Endothelial cell of umbilical vein (primary cell): ENCODE data around the gene ATP5PB. TPM values are rescaled to one million over a fixed set of nuclear protein-coding genes. Genes with fewer than 3 reads are reported as not detected.

Source experiments
- BruUV-seq: library from RNA; stranded (reverse); fragments of 400-500 nt; replicated peaks from 2 replicates; lab custom pipeline; 2021; lab: Mats Ljungman, UMichigan
- CTCF ChIA-PET: fragments of 300-600, 350-600 bp; sonication (Branson Sonifier 250); formaldehyde crosslinking; loops from one replicate; lab custom pipeline; 2021; ENCODE audit warnings: antibody characterized with exemption, inconsistent platforms; lab: Charles Lee
- POLR2A ChIA-PET: fragments of 300-600, 350-600 bp; sonication (Branson Sonifier 250); formaldehyde crosslinking; loops from one replicate; lab custom pipeline; 2021; ENCODE audit warnings: antibody characterized with exemption, inconsistent platforms; lab: Charles Lee
- DNase-seq: peaks from one replicate; pipeline ENCODE4 v3.0.0-alpha.2; 2011; ENCODE audit warnings: low read depth, low spot score
- FAIRE-seq: peaks from 2 replicates; lab custom pipeline; 2011; peaks lifted over from hg19 to GRCh38; lab: Jason Lieb, UNC
- H2AFZ ChIP-seq: 2 replicates; pipeline ENCODE4 v1.6.0; 2012; ENCODE audit warnings: low read depth, low read length, control low read depth, inconsistent platforms
- H3K27ac ChIP-seq: 2 replicates; pipeline ENCODE4 v1.5.1; 2011; ENCODE audit warnings: low read depth, mild to moderate bottlenecking, control low read depth, low read length, moderate library complexity; ENCODE audit not compliant: insufficient read depth
- H3K27me3 ChIP-seq, 2 experiments: 2 replicates each; pipeline versions ENCODE4 v1.6.0 to v1.6.1; 2011; ENCODE audit warnings: low read length in 2 of 2, mixed read lengths in 1 of 2; ENCODE audit not compliant: control insufficient read depth in 2 of 2, insufficient read depth in 2 of 2
- H3K36me3 ChIP-seq, 2 experiments: 2 replicates in 1 of 2; 3 replicates in 1 of 2; pipeline ENCODE4 v1.5.1; 2011; ENCODE audit warnings: low read length in 2 of 2, mild to moderate bottlenecking in 1 of 2, moderate library complexity in 1 of 2; ENCODE audit not compliant: control insufficient read depth in 2 of 2, insufficient read depth in 2 of 2; ENCODE audit errors: extremely low read depth in 1 of 2
- H3K4me1 ChIP-seq: 3 replicates; pipeline ENCODE4 v1.5.1; 2011; ENCODE audit warnings: mild to moderate bottlenecking, low read length; ENCODE audit not compliant: control insufficient read depth, insufficient read depth; ENCODE audit errors: extremely low read depth
- H3K4me2 ChIP-seq: 2 replicates; pipeline ENCODE4 v1.6.1; 2011; ENCODE audit warnings: low read length, control low read depth, mixed read lengths; ENCODE audit not compliant: insufficient read depth
- H3K4me3 ChIP-seq, 3 experiments: fragments of 200-600 bp in 1 of 3; sonication (generic), shearing (Covaris generic) in 1 of 3; replicated peaks in 1 of 3; 2 replicates each; pipeline ENCODE4 v1.5.1; 2011 to 2016; ENCODE audit warnings: control low read depth in 3 of 3, low read length in 3 of 3, mild to moderate bottlenecking in 2 of 3, inconsistent platforms in 1 of 3, low read depth in 1 of 3, moderate library complexity in 1 of 3; ENCODE audit not compliant: insufficient read depth in 1 of 3
- H3K79me2 ChIP-seq: 2 replicates; pipeline ENCODE4 v1.6.0; 2012; ENCODE audit warnings: low read length, inconsistent platforms; ENCODE audit not compliant: control insufficient read depth, insufficient read depth
- H3K9ac ChIP-seq: replicated peaks from 2 replicates; pipeline ENCODE3; 2011; ENCODE audit warnings: low read length, control low read depth; ENCODE audit not compliant: insufficient read depth; ENCODE audit errors: extremely low read depth
- H3K9me1 ChIP-seq: replicated peaks from 3 replicates; pipeline ENCODE4 v1.6.0; 2011; ENCODE audit warnings: mild to moderate bottlenecking, low read length; ENCODE audit not compliant: control insufficient read depth, insufficient read depth; ENCODE audit errors: extremely low read depth
- H3K9me3 ChIP-seq: replicated peaks from 2 replicates; pipeline ENCODE4 v1.5.1; 2012; ENCODE audit warnings: low read length, inconsistent platforms; ENCODE audit not compliant: control insufficient read depth, insufficient read depth
- H4K20me1 ChIP-seq: replicated peaks from 2 replicates; pipeline ENCODE3; 2011; ENCODE audit warnings: mild to moderate bottlenecking, low read length; ENCODE audit not compliant: control insufficient read depth, insufficient read depth; ENCODE audit errors: extremely low read depth
- CTCF ChIP-seq, 2 donors: IDR thresholded peaks; 1 replicate in 1 of 2; 2 replicates in 1 of 2; pipeline ENCODE4 v1.5.1; 2011; ENCODE audit warnings: low read length in 2 of 2, mild to moderate bottlenecking in 2 of 2, moderate library complexity in 2 of 2, control low read depth in 1 of 2, inconsistent platforms in 1 of 2, low read depth in 1 of 2; ENCODE audit not compliant: insufficient read depth in 1 of 2; ENCODE audit errors: extremely low read depth in 1 of 2
- EZH2 ChIP-seq: IDR thresholded peaks from 2 replicates; pipeline ENCODE4 v1.6.1; 2012; ENCODE audit warnings: borderline replicate concordance, low read depth, mild to moderate bottlenecking, moderate library complexity, low read length, inconsistent platforms; ENCODE audit not compliant: severe bottlenecking
- FOS ChIP-seq: IDR thresholded peaks from 2 replicates; pipeline ENCODE4 v1.6.1; 2011; ENCODE audit warnings: mild to moderate bottlenecking, low read length, moderate library complexity, borderline replicate concordance; ENCODE audit not compliant: insufficient read depth
- GATA2 ChIP-seq: IDR thresholded peaks from 2 replicates; pipeline ENCODE4 v1.7.0; 2011; ENCODE audit warnings: low read depth, mild to moderate bottlenecking, moderate library complexity, mixed read lengths, low read length; ENCODE audit not compliant: insufficient read length, insufficient read depth
- JUN ChIP-seq: IDR thresholded peaks from 2 replicates; pipeline ENCODE4 v1.6.1; 2011; ENCODE audit warnings: borderline replicate concordance, low read depth; ENCODE audit not compliant: insufficient read length, insufficient read depth
- MAX ChIP-seq: IDR thresholded peaks from 2 replicates; pipeline ENCODE4 v1.6.1; 2011; ENCODE audit not compliant: insufficient read depth, insufficient read length
- MYC ChIP-seq: IDR thresholded peaks from one replicate; pipeline ENCODE4 v1.6.1; 2011; ENCODE audit warnings: mild to moderate bottlenecking, low read depth, low read length
- POLR2A ChIP-seq: IDR thresholded peaks from 2 replicates; pipeline ENCODE4 v1.6.1; 2012; ENCODE audit warnings: low read depth, mild to moderate bottlenecking, control low read depth, low read length
- POLR2AphosphoS5 ChIP-seq: IDR thresholded peaks from 2 replicates; pipeline ENCODE4 v1.6.1; 2012; ENCODE audit warnings: low read depth, mild to moderate bottlenecking, control low read depth, low read length, moderate library complexity; ENCODE audit not compliant: insufficient read depth
- dilution Hi-C: fragments of 300-500 bp; cut with MboI; formaldehyde crosslinking; loops from one replicate; pipeline ENCODE4 v1.15.0; 2019; ENCODE audit warnings: low sequenced_read_pairs; ENCODE audit not compliant: extremely low pct_ligation_motif_present
- intact Hi-C: fragments of 100-400 bp; cut with micrococcal nuclease; formaldehyde crosslinking; loops from one replicate; pipeline ENCODE4 v1.10.0; 2022
- polyA plus RNA-seq, 4 experiments: library from polyadenylated mRNA; depleted of rRNA in 3 of 4; stranded (reverse) in 3 of 4; unstranded in 1 of 4; fragments of >200 nt; gene quantifications; 2 replicates each; pipeline versions ENCODE4 v1.2.1 to v1.2.3, GENCODE V29; 2011 to 2012; ENCODE audit warnings: missing spikeins in 1 of 4
- total RNA-seq: library from RNA; stranded (reverse); gene quantifications from 2 replicates; pipeline ENCODE4 v1.2.3, GENCODE V29; 2021

Gene ATP5PB
- total and polyA plus RNA-seq, 2 donors (not counting 3 experiments of a cell fraction or from before 2014, with no cell fraction given): 231 to 244 TPM

- intact Hi-C loops: loop anchor here (2.0 kb wide), 1 partner anchor 215 kb away; no protein-coding TSS in a partner anchor
- TF ChIP-seq MYC (no peak), CTCF (IDR thresholded peaks at IDR 0.05; ENCODE audit: extremely low read depth in 1 of 2, insufficient read depth in 1 of 2, low read depth in 1 of 2, low read length in 2 of 2) (peak; percentile 42 to 59)
Observed at GRCh38 chr1:111441573-111442192, 7.6 kb upstream of the ATP5PB start.

GRCh38 chr1:111442457-111442856 is 6.8 kb upstream of the ATP5PB start:
- Histone ChIP-seq H3K79me2 (peaks cover 18% of the 10 kb centered on the region), H2AFZ (no peak overlapping the region), H3K4me3 (no peak overlapping the region), H4K20me1 (no peaks in the 10 kb centered on the region), H3K9ac (no peak overlapping the region), H3K4me1 (peaks cover 5% of the 10 kb centered on the region), H3K27ac (no peak overlapping the region), H3K9me3 (no peaks in the 10 kb centered on the region), H3K36me3 (peaks cover 14 to 26% of the 10 kb centered on the region in 2 experiments), H3K27me3 (no peaks in the 10 kb centered on the region), H3K9me1 (no peaks in the 10 kb centered on the region), H3K4me2 (no peak overlapping the region)
- POLR2A ChIA-PET: no interaction called here
- no TSS peak for BruUV-seq
- dilution Hi-C loops: no loop called here
- no peak for FAIRE-seq
- intact Hi-C loops: no loop called here
- TF ChIP-seq MAX (no peak), POLR2AphosphoS5 (no peak), POLR2A (no peak), GATA2 (no peak), CTCF (IDR thresholded peaks at IDR 0.05; ENCODE audit: extremely low read depth in 1 of 2, insufficient read depth in 1 of 2, low read depth in 1 of 2, low read length in 2 of 2) (no peak), EZH2 (no peak), JUN (no peak), FOS (no peak), MYC (no peak)
- CTCF ChIA-PET: interaction anchor here (1.0 to 1.7 kb wide), 5 partner anchors 10 to 223 kb away, joined by 3 to 5 read pairs (median 5); no protein-coding TSS in a partner anchor
- no peak for DNase-seq

More at GRCh38 chr1:111441573-111442192, 7.6 kb upstream of the ATP5PB start:
- Histone ChIP-seq H3K9me3 (no peaks in the 10 kb centered on the region), H2AFZ (no peak overlapping the region), H3K27me3 (no peaks in the 10 kb centered on the region), H3K27ac (no peak overlapping the region), H3K4me2 (no peak overlapping the region), H4K20me1 (no peaks in the 10 kb centered on the region), H3K9ac (no peak overlapping the region), H3K9me1 (no peaks in the 10 kb centered on the region), H3K4me1 (no peaks in the 10 kb centered on the region), H3K4me3 (no peak overlapping the region), H3K36me3 (peaks cover 17 to 26% of the 10 kb centered on the region in 2 experiments), H3K79me2 (peaks cover 10% of the 10 kb centered on the region)
- dilution Hi-C loops: no loop called here
- CTCF ChIA-PET: interaction anchor here (1.0 to 2.0 kb wide), 7 partner anchors 11 to 324 kb away, joined by 3 to 13 read pairs (median 5); no protein-coding TSS in a partner anchor
- no TSS peak for BruUV-seq
- POLR2A ChIA-PET: no interaction called here
- DNase-seq (peak; percentile 29), FAIRE-seq (no peak)
